ENCODE data around the gene IQSEC2.

IQSEC2 gene

GRCh38 chrX:53261355-53261972 lies 19.9 kb downstream of the IQSEC2 start:
- TF ChIP-seq CTCF (IDR thresholded peaks at IDR 0.05; ENCODE audit: low read length, missing control alignments), result no peak
- H3K4me3 ChIP-seq (replicated peaks; ENCODE audit: low read depth, low read length), result no peak overlapping the region
- DNase-seq (ENCODE audit: low read depth), result peak; percentile 4

GRCh38 chrX:53260836-53261235 lies 20.5 kb downstream of the IQSEC2 start:
- TF ChIP-seq CTCF (IDR thresholded peaks at IDR 0.05; ENCODE audit: low read length, missing control alignments), result no peak
- no peak overlapping the region for H3K4me3 ChIP-seq (replicated peaks; ENCODE audit: low read depth, low read length)
- no peak for DNase-seq (ENCODE audit: low read depth)

DNA sequence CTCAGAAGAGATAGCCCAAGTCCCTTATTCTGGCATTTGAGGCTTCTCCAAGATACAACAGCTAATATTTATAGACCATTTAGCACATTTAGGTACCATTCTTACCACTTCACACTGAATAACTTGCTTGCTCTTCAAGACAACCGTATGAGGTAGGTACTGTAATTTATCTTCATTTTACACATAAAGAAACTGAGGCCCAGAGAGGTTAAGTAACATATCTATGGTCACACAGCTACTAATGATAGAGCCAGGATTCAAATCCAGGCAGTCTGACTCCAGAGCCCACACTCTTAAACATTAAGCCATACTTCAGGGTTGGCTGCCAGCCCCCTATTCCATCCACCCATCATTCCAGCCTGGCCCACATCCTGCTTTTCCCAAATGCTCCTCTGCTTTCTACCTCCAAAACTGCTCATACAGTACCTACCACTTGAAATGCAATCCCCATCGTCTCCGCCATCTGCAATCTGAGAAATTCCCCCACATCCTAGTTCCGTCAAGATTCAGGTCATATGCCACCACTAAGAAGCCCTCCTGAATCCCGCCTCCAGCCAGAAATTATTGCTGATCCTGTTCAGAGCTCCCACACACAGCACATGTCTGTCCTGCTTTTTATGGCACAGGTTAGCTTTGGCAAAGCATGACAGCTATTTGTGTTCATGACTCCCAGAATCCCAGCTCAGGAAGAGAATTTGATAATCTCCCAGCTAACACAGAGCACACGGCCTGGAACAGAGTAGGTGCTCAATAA lies 23.5 kb downstream of the IQSEC2 start:
- no peak for TF ChIP-seq CTCF (IDR thresholded peaks at IDR 0.05; ENCODE audit: low read length, missing control alignments)
- no peak for DNase-seq (ENCODE audit: low read depth)
- H3K4me3 ChIP-seq (replicated peaks; ENCODE audit: low read depth, low read length), result no peak overlapping the region

GRCh38 chrX:53257166-53257565 lies 24.2 kb downstream of the IQSEC2 start:
- no peak for TF ChIP-seq CTCF (IDR thresholded peaks at IDR 0.05; ENCODE audit: low read length, missing control alignments)
- no peak overlapping the region for H3K4me3 ChIP-seq (replicated peaks; ENCODE audit: low read depth, low read length)
- no peak for DNase-seq (ENCODE audit: low read depth)

DNA sequence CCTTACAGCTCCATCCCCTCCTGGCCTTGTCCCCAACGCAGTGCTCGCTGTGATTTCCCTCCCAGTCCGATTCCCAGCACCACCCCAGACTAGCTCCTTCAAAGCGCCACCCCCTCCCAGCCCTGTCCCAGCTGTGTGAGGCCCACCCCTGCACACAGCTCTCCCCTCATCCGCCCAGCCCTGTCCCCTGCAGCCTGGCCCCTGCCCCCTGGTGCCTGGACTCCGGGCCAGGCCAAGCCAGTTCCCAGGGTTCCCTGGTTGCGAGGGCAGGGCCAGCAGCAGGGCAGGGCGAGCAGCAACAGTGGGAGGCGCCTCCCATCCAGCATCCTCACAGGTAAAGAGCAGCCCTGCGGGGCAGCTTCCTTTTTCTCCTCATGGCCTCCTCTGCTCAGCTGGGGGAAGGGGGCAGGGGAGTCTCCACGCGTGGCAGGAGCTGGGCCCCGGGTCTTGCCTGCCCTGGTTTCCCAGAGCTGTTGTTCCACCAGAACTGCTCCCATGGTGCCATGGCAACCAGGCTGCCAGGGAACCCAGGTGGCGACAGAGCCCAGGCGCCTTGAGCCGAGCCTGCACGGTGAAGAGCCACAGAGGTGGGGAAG lies 24.8 kb downstream of the IQSEC2 start:
- DNase-seq (ENCODE audit: low read depth), result no peak
- no peak for TF ChIP-seq CTCF (IDR thresholded peaks at IDR 0.05; ENCODE audit: low read length, missing control alignments)

GRCh38 chrX:53255738-53256191 lies 25.6 kb downstream of the IQSEC2 start:
- DNase-seq (ENCODE audit: low read depth), result no peak

More for the DNA sequence above, 24.8 kb downstream of the IQSEC2 start:
- no peak overlapping the region for H3K4me3 ChIP-seq (replicated peaks; ENCODE audit: low read depth, low read length)

More at GRCh38 chrX:53255738-53256191, 25.6 kb downstream of the IQSEC2 start:
- H3K4me3 ChIP-seq (replicated peaks; ENCODE audit: low read depth, low read length), result no peak overlapping the region
- TF ChIP-seq CTCF (IDR thresholded peaks at IDR 0.05; ENCODE audit: low read length, missing control alignments), result no peak
